ENCODE results near the gene BICD2. TPM values are rescaled to one million over a fixed set of nuclear protein-coding genes. Genes with fewer than 3 reads are reported as not detected.

BICD2 gene
- total RNA-seq, 1 experiment from 2014 or later = 40.6 TPM

GRCh38 chr9:92719028-92719647 lies 45.5 kb downstream of the BICD2 start:
- H3K79me2 ChIP-seq (ENCODE audit: low read depth) = no peaks in the 10 kb centered on the region
- H3K4me2 ChIP-seq = no peak overlapping the region
- H3K9me2 ChIP-seq (ENCODE audit: insufficient read depth) = no peaks in the 10 kb centered on the region
- CTCF ChIA-PET = no interaction called here
- POLR2A ChIA-PET (ENCODE audit: unreplicated experiment) = no interaction called here
- H4K20me1 ChIP-seq (ENCODE audit: insufficient read depth) = no peaks in the 10 kb centered on the region
- H3K9me3 ChIP-seq (ENCODE audit: insufficient read depth, low read depth) = no peaks in the 10 kb centered on the region
- no peak for DNase-seq
- H3K4me3 ChIP-seq = no peak overlapping the region
- TF ChIP-seq CTCF (conservative IDR thresholded peaks at IDR 0.05) = no peak
- no peak for TF ChIP-seq EZH2 (IDR thresholded peaks at IDR 0.05; ENCODE audit: low read depth)
- H3K27me3 ChIP-seq (ENCODE audit: insufficient read depth, low read depth) = no peaks in the 10 kb centered on the region
- 0 out of 2 replicates have a peak, but pooled peaks cover 4% of the 10 kb centered on the region for H3K36me3 ChIP-seq (ENCODE audit: low read depth)
- intact Hi-C loops (cut with micrococcal nuclease; ENCODE audit: unreplicated experiment) = no loop called here
- BruUV-seq (replicated peaks) = no TSS peak
- H2AFZ ChIP-seq = no peak overlapping the region
- no peaks in the 10 kb centered on the region for H3K4me1 ChIP-seq (replicated peaks; ENCODE audit: insufficient read depth)
- no peak overlapping the region for H3K27ac ChIP-seq
- H3F3A ChIP-seq (ENCODE audit: insufficient read depth, low read depth) = no peaks in the 10 kb centered on the region

- no peaks in the 10 kb centered on the region for H4K20me1 ChIP-seq (ENCODE audit: insufficient read depth)
- H3K36me3 ChIP-seq (ENCODE audit: low read depth) = 0 out of 2 replicates have a peak, but pooled peaks cover 4% of the 10 kb centered on the region
- H3K4me3 ChIP-seq = no peak overlapping the region
- no peaks in the 10 kb centered on the region for H3K79me2 ChIP-seq (ENCODE audit: low read depth)
- no peak overlapping the region for H3K4me2 ChIP-seq
- BruUV-seq (replicated peaks) = no TSS peak
- intact Hi-C loops (cut with micrococcal nuclease; ENCODE audit: unreplicated experiment) = no loop called here
- no peak for DNase-seq
- no peak overlapping the region for H2AFZ ChIP-seq
- H3K27ac ChIP-seq = no peak overlapping the region
- CTCF ChIA-PET = interaction anchor here (0.8 kb wide), 1 partner anchor 49 kb away, joined by 3 read pairs; no protein-coding TSS in a partner anchor
- H3K27me3 ChIP-seq (ENCODE audit: insufficient read depth, low read depth) = no peaks in the 10 kb centered on the region
- TF ChIP-seq EZH2 (IDR thresholded peaks at IDR 0.05; ENCODE audit: low read depth) (no peak), CTCF (conservative IDR thresholded peaks at IDR 0.05) (no peak)
- H3K9me3 ChIP-seq (ENCODE audit: insufficient read depth, low read depth) = no peaks in the 10 kb centered on the region
- no peaks in the 10 kb centered on the region for H3F3A ChIP-seq (ENCODE audit: insufficient read depth, low read depth)
- POLR2A ChIA-PET (ENCODE audit: unreplicated experiment) = no interaction called here
- no peaks in the 10 kb centered on the region for H3K4me1 ChIP-seq (replicated peaks; ENCODE audit: insufficient read depth)
- H3K9me2 ChIP-seq (ENCODE audit: insufficient read depth) = no peaks in the 10 kb centered on the region
Measured at GRCh38 chr9:92718086-92719001, 46.3 kb downstream of the BICD2 start.

- ChIA-PET POLR2A (ENCODE audit: unreplicated experiment) (no interaction called here), CTCF (interaction anchor here (0.6 to 1.0 kb wide), 5 partner anchors 49 to 308 kb away, joined by 3 to 6 read pairs (median 3); no protein-coding TSS in a partner anchor)
- Histone ChIP-seq H3K9me3 (ENCODE audit: insufficient read depth, low read depth) (no peaks in the 10 kb centered on the region), H3K36me3 (ENCODE audit: low read depth) (0 out of 2 replicates have a peak, but pooled peaks cover 7% of the 10 kb centered on the region), H3K4me3 (no peak overlapping the region), H3K4me1 (replicated peaks; ENCODE audit: insufficient read depth) (no peaks in the 10 kb centered on the region), H3K27ac (no peak overlapping the region), H3K79me2 (ENCODE audit: low read depth) (no peaks in the 10 kb centered on the region), H3K4me2 (no peak overlapping the region), H2AFZ (no peak overlapping the region), H3K9me2 (ENCODE audit: insufficient read depth) (no peaks in the 10 kb centered on the region), H3K27me3 (ENCODE audit: insufficient read depth, low read depth) (no peaks in the 10 kb centered on the region), H3F3A (ENCODE audit: insufficient read depth, low read depth) (no peaks in the 10 kb centered on the region), H4K20me1 (ENCODE audit: insufficient read depth) (no peaks in the 10 kb centered on the region)
- intact Hi-C loops (cut with micrococcal nuclease; ENCODE audit: unreplicated experiment) = no loop called here
- no peak for DNase-seq
- BruUV-seq (replicated peaks) = no TSS peak
- no peak for TF ChIP-seq CTCF (conservative IDR thresholded peaks at IDR 0.05)
- TF ChIP-seq EZH2 (IDR thresholded peaks at IDR 0.05; ENCODE audit: low read depth) = no peak
Measured at GRCh38 chr9:92717201-92718085, 47.2 kb downstream of the BICD2 start.

All from PC-9 (cell line).